Measurements from ENCODE around the gene ACADSB.

Gene ACADSB

GRCh38 chr10:122995936-122996335, 12.9 kb upstream of the ACADSB start:
- Histone ChIP-seq H3K36me3 (peaks cover 22 to 58% (median 49%) of the 10 kb centered on the region in 3 donors), H3K4me1 (peaks cover 0 to 6% (median 1%) of the 10 kb centered on the region in 4 donors), H3K9me3 (no peaks in the 10 kb centered on the region), H3K27me3 (no peaks in the 10 kb centered on the region), H3K4me3 (no peak overlapping the region), H3K27ac (no peak overlapping the region)
- intact Hi-C loops (cut with DNase I; ENCODE audit: low total_unique reads), result no loop called here
- no peak for DNase-seq
- no peak for TF ChIP-seq CTCF (IDR thresholded peaks at IDR 0.05)

- Histone ChIP-seq H3K4me1 (peaks cover 0 to 6% (median 1%) of the 10 kb centered on the region in 4 donors), H3K27me3 (no peaks in the 10 kb centered on the region), H3K36me3 (peaks cover 22 to 49% (median 39%) of the 10 kb centered on the region in 3 donors), H3K9me3 (no peaks in the 10 kb centered on the region), H3K4me3 (no peak overlapping the region), H3K27ac (no peak overlapping the region)
- no peak for TF ChIP-seq CTCF (IDR thresholded peaks at IDR 0.05)
- intact Hi-C loops (cut with DNase I; ENCODE audit: low total_unique reads), result no loop called here
- DNase-seq, result no peak
These were observed 10.9 kb upstream of the ACADSB start for GRCh38 chr10:122997864-122998263.

DNA sequence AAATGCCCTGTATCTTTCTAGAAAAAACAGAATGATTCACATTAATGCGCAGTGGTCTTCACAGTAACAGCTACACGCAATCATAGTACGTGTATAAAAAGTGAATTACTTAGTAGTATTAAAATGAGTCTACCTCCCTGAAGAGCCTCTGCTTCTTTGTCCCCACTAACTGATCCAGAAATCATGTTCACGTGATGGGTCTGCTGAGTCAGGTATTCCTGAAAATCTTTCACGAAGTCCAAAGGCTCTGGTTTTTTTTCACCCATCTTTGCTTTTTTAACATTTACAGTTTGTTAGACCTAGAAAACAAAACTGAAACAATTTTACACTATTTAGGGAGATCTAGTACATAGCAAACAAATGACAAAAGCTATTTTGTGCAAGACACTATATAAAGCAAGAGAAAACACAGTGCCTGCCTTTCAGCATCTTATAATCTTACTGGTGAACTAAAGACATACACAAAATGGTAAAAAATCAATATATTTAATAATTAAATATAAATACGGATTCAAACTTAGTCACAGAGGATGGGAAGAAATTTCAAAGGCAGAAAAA, 10.4 kb upstream of the ACADSB start:
- H3K36me3 ChIP-seq, result peaks cover 20 to 47% (median 33%) of the 10 kb centered on the region in 3 donors
- H3K4me1 ChIP-seq, result peaks cover 0 to 6% (median 1%) of the 10 kb centered on the region in 4 donors
- DNase-seq, result no peak
- no peaks in the 10 kb centered on the region for H3K9me3 ChIP-seq
- H3K27me3 ChIP-seq, result no peaks in the 10 kb centered on the region
- intact Hi-C loops (cut with DNase I; ENCODE audit: low total_unique reads), result no loop called here
- H3K4me3 ChIP-seq, result no peak overlapping the region
- TF ChIP-seq CTCF (IDR thresholded peaks at IDR 0.05), result no peak
- H3K27ac ChIP-seq, result no peak overlapping the region

- TF ChIP-seq CTCF (IDR thresholded peaks at IDR 0.05), result no peak
- no peak for DNase-seq
- no peak overlapping the region for H3K27ac ChIP-seq
These were observed 9.9 kb upstream of the ACADSB start for GRCh38 chr10:122998934-122999333.

GRCh38 chr10:122999347-122999746, 9.5 kb upstream of the ACADSB start:
- no peak for DNase-seq
- Histone ChIP-seq H3K27me3 (no peaks in the 10 kb centered on the region), H3K9me3 (no peaks in the 10 kb centered on the region), H3K4me3 (no peak overlapping the region), H3K27ac (no peak overlapping the region), H3K4me1 (peaks cover 0 to 6% (median 2%) of the 10 kb centered on the region in 4 donors), H3K36me3 (peaks cover 11 to 38% (median 24%) of the 10 kb centered on the region in 3 donors)
- TF ChIP-seq CTCF (IDR thresholded peaks at IDR 0.05), result no peak
- intact Hi-C loops (cut with DNase I; ENCODE audit: low total_unique reads), result no loop called here

More at GRCh38 chr10:122998934-122999333, 9.9 kb upstream of the ACADSB start:
- Histone ChIP-seq H3K9me3 (no peaks in the 10 kb centered on the region), H3K4me3 (no peak overlapping the region), H3K27me3 (no peaks in the 10 kb centered on the region), H3K4me1 (peaks cover 0 to 6% (median 1%) of the 10 kb centered on the region in 4 donors), H3K36me3 (peaks cover 16 to 43% (median 28%) of the 10 kb centered on the region in 3 donors)
- intact Hi-C loops (cut with DNase I; ENCODE audit: low total_unique reads), result no loop called here

All from tibial artery (tissue), 4 donors.